Dendritic cell treated with granulocyte-macrophage colony-stimulating factor and Interleukin-4, amounts not matched to agents 40 ng/mL and 50 ng/mL, for 4 days (primary cell): Measurements from ENCODE around the gene LRP1-AS.

Source experiments
- H3K27ac Mint-ChIP-seq: one replicate; pipeline ENCODE4 v1.8.0; 2022; ENCODE audit warnings: mild to moderate bottlenecking, mixed read lengths
- H3K27me3 Mint-ChIP-seq: one replicate; pipeline ENCODE4 v1.8.0; 2022; ENCODE audit warnings: mild to moderate bottlenecking, mixed read lengths
- H3K36me3 Mint-ChIP-seq: one replicate; pipeline ENCODE4 v1.8.0; 2022; ENCODE audit warnings: low read depth, mixed read lengths
- H3K4me1 Mint-ChIP-seq: one replicate; pipeline ENCODE4 v1.8.0; 2022; ENCODE audit warnings: low read depth, mixed read lengths
- H3K4me3 Mint-ChIP-seq: one replicate; pipeline ENCODE4 v1.8.0; 2022; ENCODE audit warnings: mild to moderate bottlenecking, moderate library complexity, mixed read lengths
- H3K9me3 Mint-ChIP-seq: one replicate; pipeline ENCODE4 v1.8.0; 2022; ENCODE audit warnings: mixed read lengths
- intact Hi-C: fragments of 100-400 bp; cut with micrococcal nuclease; formaldehyde crosslinking; loops from one replicate; pipeline ENCODE4 v1.15.0; 2022

LRP1-AS gene

GRCh38 chr12:57161491-57161890, 14.1 kb upstream of the LRP1-AS start:
- H3K4me1 Mint-ChIP-seq = peaks cover 88% of the 10 kb centered on the region
- H3K27ac Mint-ChIP-seq = peak overlapping the region; percentile 14
- H3K36me3 Mint-ChIP-seq = peaks cover 94% of the 10 kb centered on the region

GRCh38 chr12:57160741-57161140, 13.3 kb upstream of the LRP1-AS start:
- Mint-ChIP-seq H3K27ac (peak overlapping the region; percentile 25), H3K27me3 (no peaks in the 10 kb centered on the region), H3K9me3 (no peaks in the 10 kb centered on the region), H3K4me1 (peaks cover 88% of the 10 kb centered on the region), H3K4me3 (no peak overlapping the region), H3K36me3 (peaks cover 94% of the 10 kb centered on the region)
- intact Hi-C loops = no loop called here

More at GRCh38 chr12:57161491-57161890, 14.1 kb upstream of the LRP1-AS start:
- intact Hi-C loops = no loop called here
- no peaks in the 10 kb centered on the region for H3K9me3 Mint-ChIP-seq
- H3K27me3 Mint-ChIP-seq = no peaks in the 10 kb centered on the region
- H3K4me3 Mint-ChIP-seq = no peak overlapping the region

GRCh38 chr12:57160040-57160439, 12.6 kb upstream of the LRP1-AS start:
- no peaks in the 10 kb centered on the region for H3K27me3 Mint-ChIP-seq
- H3K27ac Mint-ChIP-seq = peak overlapping the region; percentile 25
- H3K4me3 Mint-ChIP-seq = no peak overlapping the region
- no peaks in the 10 kb centered on the region for H3K9me3 Mint-ChIP-seq
- peaks cover 86% of the 10 kb centered on the region for H3K4me1 Mint-ChIP-seq
- peaks cover 94% of the 10 kb centered on the region for H3K36me3 Mint-ChIP-seq
- intact Hi-C loops = no loop called here

- H3K4me3 Mint-ChIP-seq = no peak overlapping the region
- no peaks in the 10 kb centered on the region for H3K27me3 Mint-ChIP-seq
- no peaks in the 10 kb centered on the region for H3K9me3 Mint-ChIP-seq
- H3K36me3 Mint-ChIP-seq = peaks cover 94% of the 10 kb centered on the region
- peaks cover 86% of the 10 kb centered on the region for H3K4me1 Mint-ChIP-seq
- intact Hi-C loops = no loop called here
- peak overlapping the region; percentile 25 for H3K27ac Mint-ChIP-seq
Observed at GRCh38 chr12:57159311-57159710, 11.9 kb upstream of the LRP1-AS start.

- peak overlapping the region; percentile 25 for H3K27ac Mint-ChIP-seq
- no peaks in the 10 kb centered on the region for H3K27me3 Mint-ChIP-seq
- H3K36me3 Mint-ChIP-seq = peaks cover 92% of the 10 kb centered on the region
Observed at GRCh38 chr12:57158665-57159064, 11.2 kb upstream of the LRP1-AS start.

DNA sequence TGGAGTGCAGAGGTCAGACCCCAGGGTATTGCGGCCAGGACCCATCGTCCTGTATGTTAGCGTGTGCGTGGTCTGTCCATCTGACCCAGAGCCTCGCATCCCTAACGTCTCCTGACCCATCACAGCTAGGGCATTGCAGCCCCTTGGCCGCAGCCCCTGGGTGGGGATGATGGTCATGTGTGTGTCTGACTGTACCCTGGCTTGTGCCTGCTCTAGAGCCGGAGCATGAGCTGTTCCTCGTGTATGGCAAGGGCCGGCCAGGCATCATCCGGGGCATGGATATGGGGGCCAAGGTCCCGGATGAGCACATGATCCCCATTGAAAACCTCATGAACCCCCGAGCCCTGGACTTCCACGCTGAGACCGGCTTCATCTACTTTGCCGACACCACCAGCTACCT, 10.8 kb upstream of the LRP1-AS start:
- Mint-ChIP-seq H3K9me3 (no peaks in the 10 kb centered on the region), H3K27me3 (no peaks in the 10 kb centered on the region), H3K4me3 (no peak overlapping the region), H3K27ac (peak overlapping the region; percentile 76), H3K4me1 (peaks cover 95% of the 10 kb centered on the region), H3K36me3 (peaks cover 97% of the 10 kb centered on the region)
- intact Hi-C loops = no loop called here

More at GRCh38 chr12:57158665-57159064, 11.2 kb upstream of the LRP1-AS start:
- Mint-ChIP-seq H3K4me3 (no peak overlapping the region), H3K9me3 (no peaks in the 10 kb centered on the region), H3K4me1 (peaks cover 90% of the 10 kb centered on the region)
- intact Hi-C loops = no loop called here

- Mint-ChIP-seq H3K4me1 (peaks cover 95% of the 10 kb centered on the region), H3K27me3 (no peaks in the 10 kb centered on the region), H3K9me3 (no peaks in the 10 kb centered on the region), H3K36me3 (peaks cover 96% of the 10 kb centered on the region), H3K27ac (peak overlapping the region; percentile 76), H3K4me3 (no peak overlapping the region)
- intact Hi-C loops = no loop called here
Observed at GRCh38 chr12:57157588-57158173, 10.3 kb upstream of the LRP1-AS start.

DNA sequence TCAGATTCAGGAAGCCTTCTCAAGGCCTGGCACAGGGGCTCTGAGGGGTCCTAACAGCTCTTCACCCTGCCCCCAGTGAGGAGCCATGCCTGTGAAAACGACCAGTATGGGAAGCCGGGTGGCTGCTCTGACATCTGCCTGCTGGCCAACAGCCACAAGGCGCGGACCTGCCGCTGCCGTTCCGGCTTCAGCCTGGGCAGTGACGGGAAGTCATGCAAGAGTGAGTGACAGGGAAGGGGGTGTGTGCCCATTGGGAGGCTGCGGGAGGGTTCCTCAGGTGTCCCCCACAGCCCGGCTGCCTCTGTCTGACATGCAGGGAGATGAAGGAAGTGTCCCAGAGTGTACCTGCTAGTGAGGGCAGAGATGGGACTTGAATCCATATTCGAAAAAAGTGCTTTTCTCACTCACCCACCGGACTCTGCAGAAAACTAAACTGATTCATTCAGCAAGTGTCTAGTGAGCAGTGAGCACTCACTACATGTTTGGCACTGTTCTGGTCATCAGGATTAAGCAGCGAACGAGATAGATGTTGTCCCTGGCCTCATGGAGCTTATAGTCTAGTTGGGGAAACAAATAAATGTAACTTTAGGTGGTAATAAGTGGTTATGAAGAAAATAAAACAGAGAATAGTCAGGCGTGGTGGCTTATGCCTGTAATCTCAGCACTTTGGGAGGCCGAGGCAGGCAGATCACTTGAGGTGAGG, 9.4 kb upstream of the LRP1-AS start:
- peak overlapping the region; percentile 76 for H3K27ac Mint-ChIP-seq
- H3K36me3 Mint-ChIP-seq = peaks cover 89% of the 10 kb centered on the region
- H3K27me3 Mint-ChIP-seq = no peaks in the 10 kb centered on the region
- no peaks in the 10 kb centered on the region for H3K9me3 Mint-ChIP-seq
- peaks cover 95% of the 10 kb centered on the region for H3K4me1 Mint-ChIP-seq
- no peak overlapping the region for H3K4me3 Mint-ChIP-seq
- intact Hi-C loops = no loop called here

DNA sequence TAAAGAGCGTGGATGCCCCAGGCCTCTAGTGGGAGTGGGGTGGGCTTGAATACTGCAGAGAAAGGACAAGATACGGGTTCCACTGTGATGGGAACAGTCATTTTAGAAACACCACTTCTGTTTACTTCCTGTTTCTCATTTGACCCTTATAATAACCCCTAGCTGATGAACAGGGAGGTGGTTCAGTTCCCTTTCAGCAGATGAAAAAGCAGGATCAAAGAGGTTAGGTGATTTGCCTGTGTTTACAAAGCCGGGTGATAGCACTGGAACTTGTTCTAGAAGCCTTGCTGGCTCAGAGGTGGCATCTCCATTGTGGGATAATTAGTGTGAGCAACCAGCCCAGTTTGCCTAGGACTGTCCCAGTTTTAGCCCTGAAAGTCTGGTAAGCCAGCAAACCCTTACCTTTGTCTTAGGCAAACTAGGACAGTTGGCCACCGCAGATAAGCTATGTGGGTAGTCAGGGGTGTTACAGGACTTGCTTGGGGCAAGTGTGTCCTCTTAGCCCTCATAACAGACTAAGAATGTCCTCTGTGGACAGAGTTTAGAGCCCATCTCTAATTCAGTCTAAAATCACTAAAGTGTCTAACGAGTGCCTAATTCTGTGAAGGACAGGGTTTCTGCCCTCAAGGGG, 7.5 kb upstream of the LRP1-AS start:
- Mint-ChIP-seq H3K27ac (peak overlapping the region; percentile 74), H3K9me3 (no peaks in the 10 kb centered on the region)
- intact Hi-C loops = no loop called here

DNA sequence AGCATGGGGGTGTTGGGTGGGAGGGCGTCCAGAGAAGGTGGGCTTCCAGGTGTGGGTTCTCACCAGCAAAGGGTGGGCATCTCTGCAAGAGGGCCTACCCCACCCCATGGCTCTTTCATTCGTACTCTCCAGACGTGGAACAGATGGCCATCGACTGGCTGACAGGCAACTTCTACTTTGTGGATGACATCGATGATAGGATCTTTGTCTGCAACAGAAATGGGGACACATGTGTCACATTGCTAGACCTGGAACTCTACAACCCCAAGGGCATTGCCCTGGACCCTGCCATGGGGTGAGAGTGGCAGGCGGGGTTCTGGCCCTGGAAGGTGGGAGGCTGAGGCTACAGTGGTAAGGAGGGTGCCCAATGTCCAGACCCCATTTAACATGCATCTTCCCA, 6.7 kb upstream of the LRP1-AS start:
- Mint-ChIP-seq H3K4me3 (no peak overlapping the region), H3K27ac (peak overlapping the region; percentile 74), H3K27me3 (no peaks in the 10 kb centered on the region), H3K9me3 (no peaks in the 10 kb centered on the region), H3K36me3 (peaks cover 85% of the 10 kb centered on the region), H3K4me1 (peaks cover 94% of the 10 kb centered on the region)
- intact Hi-C loops = no loop called here

More for the DNA sequence above, 7.5 kb upstream of the LRP1-AS start:
- H3K27me3 Mint-ChIP-seq = no peaks in the 10 kb centered on the region
- no peak overlapping the region for H3K4me3 Mint-ChIP-seq
- H3K4me1 Mint-ChIP-seq = peaks cover 94% of the 10 kb centered on the region
- H3K36me3 Mint-ChIP-seq = peaks cover 86% of the 10 kb centered on the region

- intact Hi-C loops = no loop called here
- Mint-ChIP-seq H3K36me3 (peaks cover 81% of the 10 kb centered on the region), H3K9me3 (no peaks in the 10 kb centered on the region), H3K27ac (peak overlapping the region; percentile 77), H3K4me3 (no peak overlapping the region), H3K4me1 (peaks cover 94% of the 10 kb centered on the region), H3K27me3 (no peaks in the 10 kb centered on the region)
Observed at GRCh38 chr12:57153415-57153997, 6.1 kb upstream of the LRP1-AS start.

- no peaks in the 10 kb centered on the region for H3K9me3 Mint-ChIP-seq
- H3K27me3 Mint-ChIP-seq = no peaks in the 10 kb centered on the region
- H3K36me3 Mint-ChIP-seq = peaks cover 80% of the 10 kb centered on the region
- H3K4me1 Mint-ChIP-seq = peaks cover 94% of the 10 kb centered on the region
- H3K4me3 Mint-ChIP-seq = peak overlapping the region; percentile 41
- intact Hi-C loops = no loop called here
- H3K27ac Mint-ChIP-seq = peak overlapping the region; percentile 77
Observed at GRCh38 chr12:57152639-57153038, 5.2 kb upstream of the LRP1-AS start.

DNA sequence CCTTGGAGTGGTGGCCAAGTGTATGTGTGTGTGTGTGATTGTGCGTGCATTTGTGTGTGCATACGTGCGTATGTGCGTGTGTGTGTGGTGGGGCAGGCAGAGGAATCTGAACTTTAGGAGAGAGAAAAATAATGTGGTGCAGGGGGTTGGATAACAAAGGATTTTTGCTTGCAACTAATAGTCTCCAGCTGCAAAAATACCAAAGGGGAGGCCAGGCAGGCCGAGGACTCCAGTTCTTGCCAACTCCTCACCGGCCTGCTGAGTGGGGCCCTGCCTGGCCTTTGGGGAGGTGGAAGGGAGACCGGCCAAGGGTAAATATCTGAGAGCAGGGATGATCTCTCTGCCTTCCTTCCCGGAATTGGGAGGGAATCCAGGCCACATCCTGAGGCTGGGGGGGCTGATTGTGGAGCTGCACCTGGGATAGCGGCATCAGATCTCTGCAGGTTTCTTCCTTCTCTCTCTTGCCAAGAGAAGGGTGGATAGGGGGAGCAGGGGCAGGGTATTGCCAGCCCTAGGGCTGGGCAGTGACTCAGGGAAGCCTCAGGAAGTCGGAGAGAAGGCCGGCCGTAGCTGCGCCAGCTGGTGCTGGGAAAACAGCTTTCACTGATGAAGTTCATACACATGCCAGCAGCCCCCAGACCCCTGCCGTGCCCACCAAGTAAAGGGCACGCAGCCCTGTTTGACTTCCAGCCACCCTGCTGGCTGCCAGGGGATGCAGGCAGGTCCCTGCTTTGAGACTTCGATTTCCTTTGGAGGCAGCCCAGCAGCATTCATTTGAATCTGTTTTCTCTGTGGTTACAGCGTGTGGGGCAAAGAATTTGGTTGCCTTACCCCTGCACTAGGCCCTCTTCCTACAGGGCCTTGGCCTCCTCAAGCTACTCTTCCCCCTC, 4.6 kb upstream of the LRP1-AS start:
- Mint-ChIP-seq H3K27ac (peak overlapping the region; percentile 77), H3K9me3 (no peaks in the 10 kb centered on the region), H3K36me3 (peaks cover 80% of the 10 kb centered on the region), H3K4me1 (peaks cover 94% of the 10 kb centered on the region), H3K4me3 (peak overlapping the region; percentile 41), H3K27me3 (no peaks in the 10 kb centered on the region)
- intact Hi-C loops = no loop called here
